ENCODE measurements around the gene ADORA3.

ADORA3 gene

DNA sequence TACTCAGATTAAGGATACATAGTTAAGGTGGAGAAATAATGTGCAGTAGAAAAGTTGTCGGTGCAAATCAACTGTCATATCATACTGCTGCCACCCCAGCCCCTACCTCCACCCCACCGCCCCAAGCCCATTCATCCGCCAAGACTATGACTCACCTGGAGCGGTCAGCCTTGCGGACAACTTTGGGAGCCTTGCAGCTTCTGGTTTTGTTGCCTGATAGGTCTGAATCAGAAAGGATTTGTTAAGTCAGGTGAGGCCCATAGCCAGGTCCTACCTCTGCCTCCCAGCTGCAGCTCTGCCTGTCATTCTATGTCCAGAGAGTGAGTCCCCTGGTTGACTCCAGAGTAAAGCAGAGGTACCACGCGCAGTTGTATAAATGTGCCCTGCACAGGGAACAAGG lies 17.0 kb downstream of the ADORA3 start:
- WGBS = 98% methylated on average over 7 of the region's 7 CpGs
- Histone ChIP-seq H3K36me3 (ENCODE audit: insufficient read depth, low read length) (no peaks in the 10 kb centered on the region), H3K27me3 (ENCODE audit: insufficient read depth, low read length) (no peaks in the 10 kb centered on the region), H3K4me1 (ENCODE audit: insufficient read depth, low read length) (no peaks in the 10 kb centered on the region), H3K27ac (ENCODE audit: low read depth, low read length) (no peak overlapping the region), H3K9me3 (ENCODE audit: insufficient read depth, low read depth, low read length) (no peaks in the 10 kb centered on the region), H3K4me3 (ENCODE audit: low read length) (no peak overlapping the region), H3K9ac (ENCODE audit: low read depth, low read length) (no peak overlapping the region)

DNA sequence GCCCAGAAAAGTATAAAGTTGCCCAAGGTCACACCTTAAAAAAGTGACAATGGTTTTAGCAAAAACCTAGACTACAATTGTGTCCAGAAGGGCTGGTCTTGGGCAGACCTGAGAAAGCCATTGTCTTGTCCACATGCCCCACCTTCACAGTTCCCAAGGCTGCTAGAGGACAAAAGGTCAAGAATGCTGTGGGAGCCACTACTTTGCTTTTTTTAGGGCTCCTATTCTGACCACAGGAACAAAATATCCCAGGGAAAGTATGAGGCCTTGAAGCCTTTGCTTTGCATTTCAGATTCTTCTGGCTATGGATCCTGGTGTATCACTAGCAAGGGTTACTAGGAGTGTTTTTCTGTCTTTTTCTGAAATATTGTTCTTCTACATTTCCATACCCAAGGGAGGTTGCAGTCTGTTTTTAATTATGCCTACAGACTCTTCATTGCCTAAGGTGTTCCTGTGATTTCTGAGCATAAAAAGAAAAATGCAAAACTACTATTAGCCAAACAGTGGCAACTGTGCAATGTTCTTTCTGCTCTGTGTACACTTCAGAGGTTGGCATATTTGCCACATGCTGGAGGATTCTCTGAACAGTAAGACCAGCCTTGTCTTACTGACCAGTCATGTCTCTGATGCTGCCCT lies 18.9 kb downstream of the ADORA3 start:
- no peak overlapping the region for H3K27ac ChIP-seq (ENCODE audit: low read depth, low read length)
- H3K4me3 ChIP-seq (ENCODE audit: low read length) = no peak overlapping the region
- H3K9me3 ChIP-seq (ENCODE audit: insufficient read depth, low read depth, low read length) = no peaks in the 10 kb centered on the region
- no peaks in the 10 kb centered on the region for H3K27me3 ChIP-seq (ENCODE audit: insufficient read depth, low read length)
- H3K9ac ChIP-seq (ENCODE audit: low read depth, low read length) = no peak overlapping the region
- H3K36me3 ChIP-seq (ENCODE audit: insufficient read depth, low read length) = no peaks in the 10 kb centered on the region
- no peaks in the 10 kb centered on the region for H3K4me1 ChIP-seq (ENCODE audit: insufficient read depth, low read length)

DNA sequence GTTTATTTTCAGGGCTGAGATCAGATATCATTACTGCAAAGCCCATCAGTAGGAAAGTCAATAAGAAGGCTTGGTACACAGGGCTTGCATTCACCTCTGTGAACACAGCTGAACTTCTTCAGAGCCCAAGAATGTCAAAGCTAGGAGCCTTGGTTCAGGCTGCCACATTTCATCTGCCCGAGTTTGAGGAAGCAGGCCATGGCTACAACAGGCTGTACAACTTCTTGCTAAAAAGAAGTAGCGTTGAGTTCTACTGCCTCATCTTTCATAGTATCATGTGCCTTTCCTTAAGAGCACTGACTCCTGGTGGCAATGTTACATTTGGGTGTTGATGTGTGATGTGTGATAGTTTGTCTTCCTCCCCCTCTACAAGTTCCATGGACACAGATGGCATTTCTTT lies 19.6 kb downstream of the ADORA3 start:
- Histone ChIP-seq H3K4me3 (ENCODE audit: low read length) (no peak overlapping the region), H3K9me3 (ENCODE audit: insufficient read depth, low read depth, low read length) (no peaks in the 10 kb centered on the region), H3K9ac (ENCODE audit: low read depth, low read length) (no peak overlapping the region), H3K4me1 (ENCODE audit: insufficient read depth, low read length) (no peaks in the 10 kb centered on the region), H3K27me3 (ENCODE audit: insufficient read depth, low read length) (no peaks in the 10 kb centered on the region), H3K27ac (ENCODE audit: low read depth, low read length) (no peak overlapping the region), H3K36me3 (ENCODE audit: insufficient read depth, low read length) (no peaks in the 10 kb centered on the region)
- WGBS = 94% methylated on average over 2 of the region's 2 CpGs

DNA sequence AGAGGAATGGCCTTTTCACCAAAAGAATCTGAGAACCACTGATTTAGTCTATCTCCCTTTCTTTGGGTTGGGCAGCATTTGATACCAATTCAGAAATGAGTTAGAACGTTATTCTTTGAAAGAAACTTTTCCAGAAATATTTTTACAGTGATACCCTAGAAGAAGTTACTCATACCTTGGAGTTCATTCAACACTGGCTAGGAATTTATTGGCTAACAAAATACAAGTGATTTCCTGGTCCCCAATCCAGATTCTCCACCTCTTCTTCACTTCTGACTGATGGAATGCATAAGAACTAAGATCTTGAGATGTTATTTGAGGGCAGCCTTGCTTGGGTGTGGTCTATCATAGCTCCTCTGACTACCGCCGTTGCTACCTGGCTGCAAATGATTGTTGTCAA lies 20.3 kb downstream of the ADORA3 start:
- H3K27me3 ChIP-seq (ENCODE audit: insufficient read depth, low read length) = no peaks in the 10 kb centered on the region
- no peaks in the 10 kb centered on the region for H3K4me1 ChIP-seq (ENCODE audit: insufficient read depth, low read length)
- no peaks in the 10 kb centered on the region for H3K36me3 ChIP-seq (ENCODE audit: insufficient read depth, low read length)
- H3K9ac ChIP-seq (ENCODE audit: low read depth, low read length) = no peak overlapping the region
- no peaks in the 10 kb centered on the region for H3K9me3 ChIP-seq (ENCODE audit: insufficient read depth, low read depth, low read length)
- no peak overlapping the region for H3K4me3 ChIP-seq (ENCODE audit: low read length)
- no peak overlapping the region for H3K27ac ChIP-seq (ENCODE audit: low read depth, low read length)
- 79% methylated on average over 3 of the region's 3 CpGs for WGBS

DNA sequence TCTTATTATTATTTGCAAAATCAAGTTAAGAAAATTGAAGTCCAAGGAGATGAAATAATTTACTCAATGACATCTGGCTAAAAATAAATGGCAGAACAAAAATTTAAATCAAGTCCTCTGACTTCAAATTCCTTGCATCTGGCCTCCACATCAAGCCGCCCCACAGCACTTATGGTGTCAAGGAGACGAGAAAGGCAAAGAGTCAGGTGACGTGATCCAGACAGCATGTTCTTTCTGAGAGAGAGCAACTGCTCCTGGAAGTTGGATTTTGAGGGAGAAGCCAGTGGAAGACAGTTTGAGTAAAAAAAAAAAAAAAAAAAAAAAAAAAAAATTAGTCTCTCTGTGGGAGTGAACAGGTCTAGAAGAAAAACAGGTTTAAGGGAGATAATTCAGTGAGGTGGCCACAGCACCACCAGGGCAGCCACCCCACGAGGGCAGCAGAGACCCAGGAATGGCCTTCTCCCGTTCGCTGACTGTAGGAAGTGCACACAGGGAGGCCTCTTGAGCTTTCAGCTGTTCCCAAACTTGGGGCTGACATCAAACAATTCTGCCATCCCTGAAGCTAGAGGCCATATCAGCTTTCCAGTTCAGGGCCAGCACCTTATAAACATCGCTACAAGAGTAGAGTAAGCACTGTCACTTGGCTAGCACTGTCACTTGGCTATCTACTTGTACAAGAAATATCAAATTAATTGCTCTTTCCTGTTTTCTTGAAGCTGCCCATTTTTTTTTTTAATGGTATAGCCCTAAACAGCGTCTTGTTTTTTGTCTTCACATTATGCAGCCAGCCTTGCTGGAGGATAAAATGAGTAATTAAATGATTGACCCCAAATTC lies 21.8 kb downstream of the ADORA3 start:
- H3K9ac ChIP-seq (ENCODE audit: low read depth, low read length) = no peak overlapping the region
- no peaks in the 10 kb centered on the region for H3K36me3 ChIP-seq (ENCODE audit: insufficient read depth, low read length)
- H3K4me3 ChIP-seq (ENCODE audit: low read length) = no peak overlapping the region
- no peak overlapping the region for H3K27ac ChIP-seq (ENCODE audit: low read depth, low read length)
- H3K27me3 ChIP-seq (ENCODE audit: insufficient read depth, low read length) = no peaks in the 10 kb centered on the region
- 61% methylated on average over 8 of the region's 8 CpGs for WGBS
- H3K9me3 ChIP-seq (ENCODE audit: insufficient read depth, low read depth, low read length) = no peaks in the 10 kb centered on the region
- no peaks in the 10 kb centered on the region for H3K4me1 ChIP-seq (ENCODE audit: insufficient read depth, low read length)

DNA sequence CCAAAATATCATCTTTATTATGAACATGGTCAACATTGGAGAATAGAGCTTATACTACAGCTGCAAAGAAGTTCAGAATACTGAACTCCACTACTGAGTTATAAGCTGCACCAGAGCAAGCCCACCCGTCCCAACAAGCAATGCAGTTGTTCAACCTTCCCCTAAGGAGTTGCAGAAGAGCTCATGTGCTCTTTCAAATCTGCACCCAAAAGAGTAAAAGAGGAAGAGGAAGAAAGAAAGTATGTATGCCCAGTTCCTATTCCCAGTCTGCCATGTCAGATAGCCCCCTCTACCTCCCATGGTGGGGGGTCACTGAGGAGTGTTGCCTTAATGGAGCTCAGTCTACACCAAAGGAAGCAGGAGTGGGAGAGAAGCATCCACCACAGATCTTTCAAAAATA lies 22.8 kb downstream of the ADORA3 start:
- 58% methylated on average over 1 of the region's 1 CpG for WGBS
- Histone ChIP-seq H3K9ac (ENCODE audit: low read depth, low read length) (no peak overlapping the region), H3K27me3 (ENCODE audit: insufficient read depth, low read length) (no peaks in the 10 kb centered on the region), H3K4me3 (ENCODE audit: low read length) (no peak overlapping the region), H3K4me1 (ENCODE audit: insufficient read depth, low read length) (no peaks in the 10 kb centered on the region), H3K27ac (ENCODE audit: low read depth, low read length) (no peak overlapping the region), H3K9me3 (ENCODE audit: insufficient read depth, low read depth, low read length) (no peaks in the 10 kb centered on the region), H3K36me3 (ENCODE audit: insufficient read depth, low read length) (no peaks in the 10 kb centered on the region)

DNA sequence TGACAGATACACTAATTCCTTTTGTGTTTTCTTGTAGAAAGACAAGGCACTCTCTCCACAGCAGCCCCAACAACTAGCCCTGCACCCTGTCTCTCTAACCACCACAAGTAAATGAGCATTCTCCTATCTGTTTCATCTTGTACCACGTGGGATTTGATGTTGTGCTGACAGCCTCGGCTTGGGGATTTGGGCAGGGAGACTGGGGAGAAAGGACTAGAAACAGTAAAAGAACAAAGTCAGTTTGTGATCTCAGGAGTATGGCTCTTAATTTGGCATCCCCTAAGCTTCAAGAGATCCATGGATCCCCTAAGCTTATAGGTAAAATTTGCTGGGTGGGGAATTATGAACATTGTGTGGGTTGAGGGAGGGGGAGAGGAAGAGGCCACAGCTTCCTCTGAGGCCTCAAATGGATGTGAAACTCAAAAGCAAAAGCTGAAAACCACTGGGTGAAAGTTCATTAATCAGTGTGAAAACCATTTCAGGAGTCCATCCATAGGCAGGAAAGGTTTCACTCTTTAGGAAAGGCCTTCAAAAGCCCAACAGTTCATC lies 26.6 kb downstream of the ADORA3 start:
- Histone ChIP-seq H3K4me1 (ENCODE audit: insufficient read depth, low read length) (no peaks in the 10 kb centered on the region), H3K36me3 (ENCODE audit: insufficient read depth, low read length) (no peaks in the 10 kb centered on the region), H3K27me3 (ENCODE audit: insufficient read depth, low read length) (no peaks in the 10 kb centered on the region), H3K9ac (ENCODE audit: low read depth, low read length) (no peak overlapping the region), H3K27ac (ENCODE audit: low read depth, low read length) (no peak overlapping the region), H3K4me3 (ENCODE audit: low read length) (no peak overlapping the region), H3K9me3 (ENCODE audit: insufficient read depth, low read depth, low read length) (no peaks in the 10 kb centered on the region)
- WGBS = 80% methylated on average over 2 of the region's 2 CpGs

DNA sequence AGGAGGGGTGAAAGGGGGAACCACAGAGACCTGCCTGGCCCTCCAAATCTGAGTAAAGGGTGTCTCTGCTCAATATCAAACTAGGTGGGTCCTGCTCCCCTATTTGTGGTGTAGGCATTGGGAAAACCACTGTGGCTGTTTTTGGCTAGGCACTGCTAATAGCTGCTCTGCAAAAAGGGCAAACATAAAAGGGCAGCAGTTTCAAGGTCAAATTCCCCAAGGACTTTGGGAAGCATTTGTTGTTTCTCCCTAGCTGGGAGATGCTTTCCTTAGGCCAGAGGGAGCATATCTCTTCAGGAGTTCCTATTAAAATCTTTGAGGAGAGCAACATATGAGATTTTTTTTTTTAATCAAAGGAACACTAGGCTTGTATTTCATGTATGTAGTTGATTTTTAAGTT lies 27.2 kb downstream of the ADORA3 start:
- Histone ChIP-seq H3K4me1 (ENCODE audit: insufficient read depth, low read length) (no peaks in the 10 kb centered on the region), H3K36me3 (ENCODE audit: insufficient read depth, low read length) (no peaks in the 10 kb centered on the region), H3K9me3 (ENCODE audit: insufficient read depth, low read depth, low read length) (no peaks in the 10 kb centered on the region), H3K4me3 (ENCODE audit: low read length) (no peak overlapping the region), H3K9ac (ENCODE audit: low read depth, low read length) (no peak overlapping the region), H3K27ac (ENCODE audit: low read depth, low read length) (no peak overlapping the region), H3K27me3 (ENCODE audit: insufficient read depth, low read length) (no peaks in the 10 kb centered on the region)

DNA sequence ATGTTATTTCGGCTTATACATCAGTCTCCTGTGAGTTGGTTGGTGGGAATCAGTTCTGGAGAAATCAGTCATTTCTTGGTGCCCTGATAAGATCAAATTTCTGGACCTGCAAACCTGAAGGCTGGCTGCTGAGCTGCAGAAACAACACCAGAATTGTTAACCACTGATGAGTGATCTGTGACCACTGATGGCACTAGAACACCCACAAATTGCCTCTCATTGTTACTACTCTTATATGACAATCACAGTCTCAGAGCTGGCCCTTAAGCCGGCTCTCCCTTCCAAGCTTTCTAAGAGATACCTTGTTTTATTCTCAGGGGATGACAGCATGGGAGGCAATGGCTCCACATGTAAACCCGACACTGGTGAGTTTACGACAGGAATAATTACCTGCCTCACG lies 27.7 kb downstream of the ADORA3 start:
- H3K27me3 ChIP-seq (ENCODE audit: insufficient read depth, low read length) = no peaks in the 10 kb centered on the region
- H3K9me3 ChIP-seq (ENCODE audit: insufficient read depth, low read depth, low read length) = no peaks in the 10 kb centered on the region
- H3K36me3 ChIP-seq (ENCODE audit: insufficient read depth, low read length) = no peaks in the 10 kb centered on the region
- 85% methylated on average over 5 of the region's 5 CpGs for WGBS
- no peaks in the 10 kb centered on the region for H3K4me1 ChIP-seq (ENCODE audit: insufficient read depth, low read length)
- no peak overlapping the region for H3K9ac ChIP-seq (ENCODE audit: low read depth, low read length)
- H3K4me3 ChIP-seq (ENCODE audit: low read length) = no peak overlapping the region
- H3K27ac ChIP-seq (ENCODE audit: low read depth, low read length) = no peak overlapping the region

DNA sequence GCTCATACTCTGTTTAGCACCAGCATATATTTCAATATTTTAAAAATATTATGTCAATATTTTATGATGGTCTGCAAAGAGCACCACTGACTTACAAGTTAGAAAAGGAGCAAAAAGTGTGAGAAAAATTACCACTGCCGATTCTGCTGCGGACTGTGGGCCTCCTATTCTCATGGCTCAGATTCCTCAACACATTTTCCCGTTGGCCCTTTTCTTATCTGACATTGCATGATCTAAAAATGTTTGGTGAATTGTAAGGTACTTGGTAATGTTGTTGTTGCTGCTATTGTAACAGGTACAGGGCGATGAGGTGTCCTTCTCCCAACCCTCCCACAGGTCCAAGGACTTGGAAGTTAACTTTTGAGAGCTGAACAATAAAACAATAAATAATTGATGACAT lies 28.9 kb downstream of the ADORA3 start:
- no peaks in the 10 kb centered on the region for H3K4me1 ChIP-seq (ENCODE audit: insufficient read depth, low read length)
- H3K36me3 ChIP-seq (ENCODE audit: insufficient read depth, low read length) = peaks cover 5% of the 10 kb centered on the region; the same call in 1 of the 2 replicates
- no peak overlapping the region for H3K27ac ChIP-seq (ENCODE audit: low read depth, low read length)
- 92% methylated on average over 3 of the region's 4 CpGs for WGBS
- H3K9ac ChIP-seq (ENCODE audit: low read depth, low read length) = no peak overlapping the region
- no peaks in the 10 kb centered on the region for H3K27me3 ChIP-seq (ENCODE audit: insufficient read depth, low read length)
- H3K4me3 ChIP-seq (ENCODE audit: low read length) = no peak overlapping the region
- H3K9me3 ChIP-seq (ENCODE audit: insufficient read depth, low read depth, low read length) = no peaks in the 10 kb centered on the region

DNA sequence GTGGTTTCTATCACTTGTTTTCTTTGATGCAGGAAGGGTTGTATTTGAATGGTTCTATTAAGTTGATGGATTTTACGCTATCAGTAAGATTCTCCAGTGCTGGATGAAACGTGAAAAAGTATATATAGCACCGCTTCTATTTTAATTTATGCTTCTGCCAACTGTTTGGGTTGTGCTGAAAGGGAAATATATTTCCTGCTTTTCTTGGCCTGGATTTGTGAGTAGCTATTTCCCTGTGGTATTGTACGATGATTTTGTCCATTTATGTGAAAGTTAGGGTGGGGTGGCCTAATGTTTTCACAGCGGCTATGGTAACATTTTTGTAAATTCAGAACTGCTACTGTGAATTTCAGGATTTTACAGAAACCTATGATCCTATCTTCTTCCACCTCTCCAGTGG lies 29.3 kb downstream of the ADORA3 start:
- Histone ChIP-seq H3K27ac (ENCODE audit: low read depth, low read length) (no peak overlapping the region), H3K4me3 (ENCODE audit: low read length) (no peak overlapping the region), H3K36me3 (ENCODE audit: insufficient read depth, low read length) (peaks cover 7% of the 10 kb centered on the region; the same call in 1 of the 2 replicates), H3K9me3 (ENCODE audit: insufficient read depth, low read depth, low read length) (no peaks in the 10 kb centered on the region), H3K27me3 (ENCODE audit: insufficient read depth, low read length) (no peaks in the 10 kb centered on the region), H3K9ac (ENCODE audit: low read depth, low read length) (no peak overlapping the region), H3K4me1 (ENCODE audit: insufficient read depth, low read length) (no peaks in the 10 kb centered on the region)
- WGBS = 95% methylated on average over 5 of the region's 5 CpGs

Measured in HUES64 (cell line).